Measurements from ENCODE around the gene ATP8B4.

GRCh38 chr15:50009634-50010033, 109.4 kb downstream of the ATP8B4 start:
- no peak for TF ChIP-seq EGR1 (IDR thresholded peaks at IDR 0.05)
- TF ChIP-seq CREB1 (IDR thresholded peaks at IDR 0.05; ENCODE audit: low read depth), result no peak
- no peak for TF ChIP-seq RAD21 (IDR thresholded peaks at IDR 0.05; ENCODE audit: low read depth)

All from Ishikawa (cell line).